ENCODE results near the gene LCE2C.

GRCh38 chr1:152679459-152679858 lies 4.4 kb downstream of the LCE2C start:
- TF ChIP-seq POLR2AphosphoS5 (IDR thresholded peaks at IDR 0.05; ENCODE audit: low read depth, low read length), result no peak
- no peak for TF ChIP-seq CTCF (IDR thresholded peaks at IDR 0.05)
- TF ChIP-seq GABPA (IDR thresholded peaks at IDR 0.05; ENCODE audit: low read depth), result no peak
- no peak for TF ChIP-seq YY1 (IDR thresholded peaks at IDR 0.05; ENCODE audit: low read depth)
- TF ChIP-seq JUND (IDR thresholded peaks at IDR 0.05), result no peak
- TF ChIP-seq, protein P1, sequence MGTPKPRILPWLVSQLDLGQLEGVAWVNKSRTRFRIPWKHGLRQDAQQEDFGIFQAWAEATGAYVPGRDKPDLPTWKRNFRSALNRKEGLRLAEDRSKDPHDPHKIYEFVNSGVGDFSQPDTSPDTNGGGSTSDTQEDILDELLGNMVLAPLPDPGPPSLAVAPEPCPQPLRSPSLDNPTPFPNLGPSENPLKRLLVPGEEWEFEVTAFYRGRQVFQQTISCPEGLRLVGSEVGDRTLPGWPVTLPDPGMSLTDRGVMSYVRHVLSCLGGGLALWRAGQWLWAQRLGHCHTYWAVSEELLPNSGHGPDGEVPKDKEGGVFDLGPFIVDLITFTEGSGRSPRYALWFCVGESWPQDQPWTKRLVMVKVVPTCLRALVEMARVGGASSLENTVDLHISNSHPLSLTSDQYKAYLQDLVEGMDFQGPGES (IDR thresholded peaks at IDR 0.05; ENCODE audit: low read depth, low read length), result no peak
- no peak for TF ChIP-seq SMC3 (IDR thresholded peaks at IDR 0.05; ENCODE audit: low read depth, low read length)
- TF ChIP-seq FOXM1 (IDR thresholded peaks at IDR 0.05; ENCODE audit: low read depth), result no peak
- no peak for TF ChIP-seq TAF1 (IDR thresholded peaks at IDR 0.05; ENCODE audit: borderline replicate concordance, low read depth, low read length)
- TF ChIP-seq MAX (IDR thresholded peaks at IDR 0.05; ENCODE audit: low read depth), result no peak

Measured in SK-N-SH (cell line).